Stimulated activated CD8-positive, alpha-beta memory T cell treated with anti-CD3 and anti-CD28 coated beads, Interleukin-12 subunit alpha, Interleukin-12 subunit beta, amount 100 ng/mL, for 4 hours (primary cell): ENCODE measurements around the gene MAP4K3.
"Not testable (repeated sequence)": the region's sequence is repeated elsewhere in the genome, so short reads cannot be mapped to it uniquely, and the experiment has no call there.

Source experiments
- DNase-seq: peaks from one replicate; pipeline ENCODE4 v3.0.0-alpha.2; 2020; ENCODE audit warnings: low read depth

Gene MAP4K3

DNA sequence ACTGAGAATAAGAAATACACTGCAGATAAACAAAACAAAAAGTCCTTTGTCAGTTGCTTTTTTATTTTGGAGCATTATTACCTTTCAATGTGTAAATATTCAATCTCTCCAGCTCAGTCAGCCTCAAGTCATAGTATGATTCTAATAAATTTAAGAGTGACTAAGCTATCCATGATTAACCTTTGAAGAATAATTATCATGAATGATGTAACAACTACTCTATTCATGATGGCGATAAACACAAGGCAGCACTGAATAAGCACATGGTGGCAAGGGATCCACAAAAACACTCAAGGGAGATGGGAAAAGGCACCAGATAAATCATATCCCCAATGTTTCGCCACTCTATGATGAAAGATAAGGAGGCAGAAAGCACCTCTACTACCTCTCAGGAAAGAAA lies 67.0 kb downstream of the MAP4K3 start:
- DNase-seq: no peak

DNA sequence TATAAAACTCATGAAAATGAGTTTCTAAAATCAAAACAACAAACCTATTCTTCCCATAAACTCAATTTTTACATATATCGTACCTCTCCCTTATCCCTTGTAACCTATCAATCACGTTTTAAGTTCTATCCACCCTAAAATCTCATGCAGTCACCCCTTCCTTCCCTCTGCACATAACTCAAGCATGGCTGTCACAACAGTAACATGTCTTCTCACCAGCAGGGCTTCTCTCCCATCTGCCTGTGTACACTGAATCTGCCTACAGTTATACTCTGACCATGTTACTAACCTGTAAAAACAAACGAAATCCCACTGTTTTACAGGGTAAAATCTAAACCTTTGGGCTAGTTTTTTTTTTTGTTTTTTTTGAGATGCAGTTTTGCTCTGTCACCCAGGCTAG lies 68.2 kb downstream of the MAP4K3 start:
- DNase-seq: no peak

DNA sequence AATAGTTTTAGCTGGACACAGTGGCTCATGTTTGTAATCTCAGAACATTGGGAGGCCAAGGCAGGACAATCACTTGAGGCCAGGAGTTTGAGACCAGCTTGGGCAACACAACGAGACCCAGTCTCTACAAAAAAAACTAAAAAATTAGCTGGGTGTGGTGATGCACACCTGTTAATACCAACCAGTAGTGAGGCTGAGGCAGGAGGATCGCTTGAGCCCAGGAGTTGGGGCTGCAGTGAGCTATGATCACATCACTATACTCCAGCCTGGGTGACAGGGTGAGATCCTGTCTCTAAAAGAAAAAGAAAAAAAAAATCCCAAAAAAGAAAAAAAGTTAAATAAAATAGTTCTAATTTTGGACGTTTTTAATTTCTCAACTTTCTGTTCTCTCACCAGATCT lies 68.7 kb downstream of the MAP4K3 start:
- DNase-seq: no peak

DNA sequence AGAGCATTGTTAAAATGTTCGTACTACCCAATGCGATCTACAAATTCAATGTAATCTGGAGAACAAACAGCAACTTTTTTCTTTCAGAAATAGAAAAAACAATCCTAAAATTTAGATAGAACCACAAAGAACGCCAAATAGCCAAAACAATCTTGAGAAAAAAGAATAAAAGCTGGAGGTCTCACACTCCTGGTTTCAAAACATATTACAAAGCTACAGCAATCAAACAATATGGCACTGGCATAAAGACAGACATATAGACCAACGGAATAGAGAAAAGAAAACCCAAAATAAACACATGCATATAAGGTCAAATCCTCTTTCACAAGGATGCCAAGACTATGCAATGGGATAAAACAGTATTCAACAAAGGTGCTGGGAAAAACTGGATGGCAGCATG lies 74.5 kb downstream of the MAP4K3 start:
- DNase-seq: no peak

DNA sequence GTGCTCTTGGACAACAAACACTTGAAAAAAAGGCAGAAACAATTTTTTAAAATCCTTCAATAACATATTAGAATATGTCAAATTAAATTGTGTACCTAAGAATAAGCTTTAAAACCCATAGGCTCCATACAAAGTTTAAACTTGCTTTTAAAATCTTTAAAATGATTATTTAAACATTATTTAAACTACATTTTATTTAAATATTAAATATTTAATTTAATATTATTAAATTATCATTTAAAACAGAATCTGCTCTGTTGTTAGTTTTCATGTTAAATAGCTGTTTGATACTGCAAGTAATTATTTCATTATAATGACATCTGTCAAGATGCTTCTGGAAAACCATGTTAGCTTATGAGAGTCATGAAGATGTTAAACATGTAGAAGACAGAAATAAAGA lies 75.6 kb downstream of the MAP4K3 start:
- DNase-seq: no peak

DNA sequence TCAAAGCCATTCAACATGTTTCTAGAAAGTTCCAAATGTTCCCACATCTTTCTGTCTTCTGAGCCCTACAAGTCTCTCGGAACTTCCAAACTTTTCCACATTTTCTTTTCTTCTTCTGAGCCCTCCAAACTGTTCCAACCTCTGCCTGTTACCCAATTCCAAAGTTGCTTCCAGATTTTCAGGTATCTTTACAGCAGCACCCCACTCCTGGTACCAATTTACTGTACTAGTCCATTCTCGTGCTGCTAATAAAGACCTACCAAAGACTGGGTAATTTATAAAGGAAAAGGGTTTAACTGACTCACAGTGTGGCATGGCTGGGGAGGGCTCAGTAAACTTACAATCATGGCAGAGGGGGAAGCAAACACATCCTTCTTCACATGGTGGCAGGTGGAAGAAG lies 76.7 kb downstream of the MAP4K3 start:
- DNase-seq: not testable (repeated sequence)

DNA sequence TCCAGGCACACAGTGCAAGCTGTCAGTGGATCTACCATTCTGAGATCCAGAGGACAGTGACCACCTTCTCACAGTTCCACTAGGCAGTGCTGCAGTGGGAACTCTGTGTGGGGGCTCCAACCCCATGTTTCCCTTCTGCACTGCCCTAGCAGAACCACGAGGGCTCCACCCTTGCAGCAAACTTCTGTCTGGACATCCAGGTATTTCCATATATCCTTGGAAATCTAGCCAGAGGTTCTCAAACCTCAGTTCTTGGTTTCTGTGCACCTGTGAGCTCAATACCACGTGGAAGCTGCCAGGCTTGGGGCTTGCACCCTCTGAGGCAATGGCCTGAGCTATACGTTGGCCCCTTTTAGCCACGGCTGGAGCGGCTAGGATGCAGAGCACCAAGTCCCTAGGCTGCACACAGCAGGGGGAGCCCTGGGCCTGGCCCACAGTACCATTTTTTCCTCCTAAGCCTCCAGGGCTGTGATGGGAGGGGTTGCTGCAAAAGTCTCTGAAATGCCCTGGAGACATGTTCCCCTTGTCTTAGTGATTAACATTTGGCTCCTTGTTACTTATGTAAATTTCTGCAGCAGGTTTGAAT lies 77.5 kb downstream of the MAP4K3 start:
- no peak for DNase-seq

DNA sequence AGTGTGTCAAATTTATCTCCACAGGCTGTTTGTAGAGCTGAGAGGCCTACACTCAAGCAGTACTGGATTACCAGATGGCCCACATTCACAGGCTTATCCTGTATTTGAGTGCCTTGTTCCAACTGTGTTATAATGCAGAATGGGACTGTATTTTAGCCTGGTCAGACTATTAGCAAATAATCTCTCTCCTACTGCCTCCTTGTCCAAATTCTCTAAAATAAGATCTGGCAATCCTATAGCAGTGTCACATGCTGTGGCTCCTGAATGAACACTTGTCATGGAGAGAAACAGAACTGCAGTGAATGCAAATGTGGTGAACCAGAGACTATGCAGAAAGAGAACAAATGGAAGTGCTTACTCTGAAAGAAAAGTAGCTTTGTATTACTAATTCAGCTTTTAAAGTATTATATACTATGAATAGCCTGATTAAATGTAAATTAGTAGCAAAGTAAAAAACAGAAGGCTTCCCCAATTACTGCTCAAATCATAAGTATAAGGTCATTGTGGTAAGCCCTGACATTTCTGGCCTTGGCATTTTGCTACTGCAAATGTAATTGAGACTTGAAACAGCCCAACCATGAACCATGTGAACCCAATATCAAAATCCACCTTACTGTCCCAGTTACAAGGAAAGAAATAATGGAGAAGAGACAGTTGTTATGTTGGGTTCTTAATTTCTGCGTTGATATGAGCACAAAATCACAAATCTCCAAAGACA lies 80.0 kb downstream of the MAP4K3 start:
- DNase-seq: no peak

DNA sequence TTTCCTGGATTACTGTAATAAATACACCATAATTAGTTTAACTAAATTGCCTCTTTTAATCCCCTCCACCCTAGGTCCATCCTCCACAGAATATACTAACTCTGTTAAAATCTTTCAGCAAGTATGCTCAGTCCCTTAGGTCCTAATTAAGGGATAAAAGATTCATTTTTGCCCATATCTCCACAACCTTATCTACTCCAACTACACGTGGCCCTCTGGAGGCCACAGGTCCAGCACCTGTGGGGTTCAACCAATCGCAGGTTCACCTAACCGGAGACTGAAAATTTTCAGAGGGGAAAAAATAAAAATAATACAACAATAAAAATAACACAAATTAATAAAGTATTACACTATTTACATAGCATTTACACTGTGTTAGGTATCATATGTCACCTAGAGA lies 86.4 kb downstream of the MAP4K3 start:
- no peak for DNase-seq

DNA sequence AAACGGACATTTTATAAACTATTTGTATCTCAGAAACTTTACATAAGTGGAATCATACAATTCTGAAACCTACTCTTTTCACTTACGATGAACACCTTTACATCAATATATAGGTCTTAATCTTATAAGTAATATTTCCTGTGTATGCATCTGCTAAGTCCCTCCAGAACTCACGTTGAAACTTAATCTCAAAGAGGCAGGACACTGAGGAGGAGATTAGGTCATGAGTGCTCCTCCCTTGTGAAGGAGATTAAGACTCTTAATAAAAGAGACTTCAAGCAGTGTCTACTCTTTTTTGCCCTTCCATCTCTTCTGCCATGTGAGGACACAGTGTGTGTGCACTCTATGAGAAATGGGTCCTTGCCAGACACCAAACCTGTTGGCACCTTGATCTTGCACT lies 98.6 kb downstream of the MAP4K3 start:
- no peak for DNase-seq

DNA sequence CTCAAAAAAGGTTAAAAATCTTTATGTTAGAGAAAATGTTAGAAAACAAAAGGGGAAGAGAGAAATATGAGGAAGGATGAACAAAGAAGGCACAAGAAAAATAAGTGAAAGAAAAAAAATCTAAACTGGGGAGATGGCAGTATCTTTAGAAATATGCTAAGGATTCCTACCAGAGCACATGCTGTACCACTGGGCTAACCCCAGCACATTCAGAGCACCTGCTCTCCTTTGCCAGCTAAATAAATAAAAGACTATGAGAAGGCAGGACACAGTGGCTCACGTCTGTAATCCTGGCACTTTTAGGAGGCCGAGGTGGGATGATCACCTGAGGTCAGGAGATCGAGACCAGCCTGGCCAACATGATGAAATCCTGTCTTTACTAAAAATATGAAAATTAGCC lies 101.2 kb downstream of the MAP4K3 start:
- no peak for DNase-seq

DNA sequence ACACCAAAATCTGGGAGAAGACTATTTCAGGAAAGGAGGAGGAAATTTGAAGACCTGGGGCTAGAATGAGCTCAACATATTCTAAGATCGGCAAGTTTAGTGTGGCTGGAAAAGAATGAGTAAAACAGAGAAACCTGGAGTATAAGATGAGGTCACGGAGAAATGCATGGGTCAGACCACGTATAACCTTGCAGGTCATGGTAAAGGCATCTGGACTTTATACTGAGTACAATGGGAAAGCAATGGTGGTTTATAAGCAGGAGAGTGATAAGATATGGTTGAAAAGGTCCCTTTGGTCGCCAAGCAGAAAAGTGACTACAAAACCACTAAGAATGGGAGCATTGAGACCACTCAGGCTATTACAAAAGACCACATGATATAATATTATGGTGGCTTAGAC lies 102.1 kb downstream of the MAP4K3 start:
- no peak for DNase-seq

DNA sequence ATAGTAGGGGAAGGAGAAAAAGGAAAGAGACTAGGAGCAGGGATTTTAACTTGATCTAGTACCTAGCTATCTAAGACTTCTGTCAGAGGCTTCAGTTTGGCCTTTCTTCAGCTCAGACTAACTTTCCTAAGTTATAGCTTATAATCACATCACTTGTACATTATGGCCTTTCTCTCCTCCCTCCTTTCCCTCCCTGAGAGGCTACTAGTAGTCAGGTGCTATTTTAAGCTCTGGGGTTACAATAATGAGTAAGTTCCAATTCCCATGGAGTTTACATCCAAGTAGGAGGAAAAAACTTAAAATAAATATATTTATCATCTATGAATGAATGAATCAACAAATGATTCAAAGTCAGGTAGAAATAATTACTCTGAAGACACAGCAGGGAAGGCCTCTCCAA lies 102.6 kb downstream of the MAP4K3 start:
- DNase-seq: no peak

DNA sequence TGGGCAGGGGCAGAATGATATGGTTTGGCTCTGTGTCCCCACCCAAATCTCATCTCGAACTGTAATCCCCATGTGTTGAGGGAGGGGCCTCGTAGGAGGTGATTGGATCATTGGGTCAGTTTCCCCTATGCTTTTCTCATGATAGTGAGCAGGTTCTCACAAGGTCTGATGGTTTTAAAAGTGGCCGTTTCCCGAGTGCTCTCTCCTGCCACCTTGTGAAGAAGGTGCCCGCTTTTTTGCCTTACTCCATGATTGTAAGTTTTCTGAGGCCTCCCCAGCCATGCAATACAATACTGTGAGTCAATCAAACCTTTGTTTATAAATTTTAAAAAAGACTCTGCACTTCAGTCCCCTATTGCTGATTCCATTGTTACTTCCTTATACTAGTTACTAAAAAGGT lies 110.4 kb downstream of the MAP4K3 start:
- no peak for DNase-seq

DNA sequence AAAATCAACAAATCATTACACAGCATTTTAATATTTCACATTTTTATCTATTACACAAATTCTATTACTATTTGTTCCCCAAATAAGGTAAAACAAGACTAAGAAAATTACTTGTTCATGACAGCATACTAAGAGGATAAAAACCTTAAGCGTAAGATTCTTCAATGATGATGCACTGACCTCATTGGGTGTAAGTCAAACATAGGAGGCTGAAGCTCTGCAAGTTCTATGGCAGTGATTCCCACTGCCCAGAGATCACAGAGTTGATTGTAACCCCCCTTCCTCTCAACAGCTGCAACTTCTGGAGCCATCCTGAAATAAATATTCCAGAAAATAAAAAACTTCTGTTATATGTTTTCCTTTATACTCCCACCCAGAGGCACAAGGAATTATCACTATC lies 111.1 kb downstream of the MAP4K3 start:
- no peak for DNase-seq

DNA sequence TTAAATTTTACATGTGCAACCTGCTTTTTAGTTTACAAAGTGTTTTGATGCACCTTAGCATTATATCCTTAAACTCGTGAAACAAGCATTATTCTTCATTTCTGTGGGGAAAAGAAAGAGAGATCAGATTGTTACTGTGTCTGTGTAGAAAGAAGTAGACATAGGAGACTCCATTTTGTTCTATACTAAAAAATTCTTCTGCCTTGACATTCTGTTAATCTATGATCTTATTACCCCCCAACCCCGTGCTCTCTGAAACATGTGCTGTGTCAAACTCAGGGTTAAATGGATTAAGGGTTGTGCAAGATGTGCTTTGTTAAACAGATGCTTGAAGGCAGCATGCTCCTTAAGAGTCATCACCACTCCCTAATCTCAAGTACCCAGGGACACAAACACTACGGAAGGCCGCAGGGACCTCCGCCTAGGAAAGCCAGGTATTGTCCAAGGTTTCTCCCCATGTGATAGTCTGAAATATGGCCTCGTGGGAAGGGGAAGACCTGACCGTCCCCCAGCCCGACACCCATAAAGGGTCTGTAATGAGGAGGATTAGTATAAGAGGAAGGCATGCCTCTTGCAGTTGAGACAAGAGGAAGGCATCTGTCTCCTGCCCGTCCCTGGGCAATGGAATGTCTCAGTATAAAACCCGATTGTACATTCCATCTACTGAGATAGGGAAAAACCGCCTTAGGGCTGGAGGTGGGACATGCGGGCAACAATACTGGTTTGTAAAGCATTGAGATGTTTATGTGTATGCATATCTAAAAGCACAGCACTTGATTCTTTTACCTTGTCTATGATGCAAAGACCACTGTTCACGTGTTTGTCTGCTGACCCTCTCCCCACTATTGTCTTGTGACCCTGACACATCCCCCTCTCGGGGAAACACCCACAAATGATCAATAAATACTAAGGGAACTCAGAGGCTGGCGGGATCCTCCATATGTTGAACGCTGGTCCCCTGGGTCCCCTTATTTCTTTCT lies 115.7 kb downstream of the MAP4K3 start:
- not testable (repeated sequence) for DNase-seq

DNA sequence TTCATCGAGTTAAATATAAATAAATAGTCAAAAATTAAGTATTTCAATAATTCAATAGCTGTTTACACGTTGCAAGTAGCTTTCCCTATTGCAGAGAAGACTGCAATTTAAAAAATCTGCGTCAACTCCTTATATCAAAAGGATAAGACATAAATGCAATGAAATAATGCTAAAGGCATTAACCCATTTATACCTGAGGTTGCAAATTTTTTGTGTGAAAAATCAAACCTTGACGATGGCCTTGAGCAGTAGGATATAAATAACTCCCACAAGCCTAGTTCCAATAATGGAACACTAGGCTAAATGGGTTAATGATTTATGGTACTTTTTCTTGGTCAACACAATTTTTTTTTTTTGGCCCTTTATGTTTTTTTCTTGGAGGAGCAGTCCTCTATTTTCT lies 116.9 kb downstream of the MAP4K3 start:
- no peak for DNase-seq

DNA sequence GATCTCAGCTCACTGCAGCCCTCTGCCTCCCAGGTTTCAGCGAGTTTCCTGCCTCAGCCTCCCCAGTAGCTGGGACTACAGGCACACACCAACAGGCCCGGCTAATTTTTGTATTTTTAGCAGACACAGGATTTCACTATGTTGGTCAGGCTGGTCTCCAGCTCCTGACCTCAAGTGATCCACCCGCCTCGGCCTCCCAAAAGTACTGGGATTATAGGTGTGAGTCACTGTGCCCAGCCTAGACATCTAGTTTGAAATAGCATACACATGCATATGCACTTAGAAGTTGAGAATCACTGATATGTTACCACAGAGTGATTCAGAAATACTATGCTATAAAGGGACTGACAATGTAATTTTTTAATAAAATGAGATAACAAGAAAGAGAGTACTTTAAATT lies 123.5 kb downstream of the MAP4K3 start:
- no peak for DNase-seq

DNA sequence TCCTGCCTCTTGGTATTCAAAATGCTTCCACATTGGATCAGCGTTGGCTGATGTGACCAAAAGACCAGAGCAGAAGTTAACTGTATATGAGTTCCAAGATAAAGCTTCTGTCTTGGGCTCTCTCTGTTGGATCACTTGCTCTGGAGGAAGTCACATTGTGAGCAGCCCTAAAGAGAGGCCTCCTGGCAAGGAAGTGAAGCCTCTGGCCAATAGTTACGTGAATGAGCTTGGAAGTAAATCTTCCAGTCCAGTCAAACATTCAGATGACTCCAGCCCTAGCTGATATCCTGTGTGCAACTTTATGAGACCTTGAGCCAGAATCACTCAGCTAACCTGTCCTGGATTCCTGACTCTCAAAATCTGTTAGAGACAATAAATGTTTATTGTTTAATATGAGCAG lies 125.6 kb downstream of the MAP4K3 start:
- DNase-seq: no peak

DNA sequence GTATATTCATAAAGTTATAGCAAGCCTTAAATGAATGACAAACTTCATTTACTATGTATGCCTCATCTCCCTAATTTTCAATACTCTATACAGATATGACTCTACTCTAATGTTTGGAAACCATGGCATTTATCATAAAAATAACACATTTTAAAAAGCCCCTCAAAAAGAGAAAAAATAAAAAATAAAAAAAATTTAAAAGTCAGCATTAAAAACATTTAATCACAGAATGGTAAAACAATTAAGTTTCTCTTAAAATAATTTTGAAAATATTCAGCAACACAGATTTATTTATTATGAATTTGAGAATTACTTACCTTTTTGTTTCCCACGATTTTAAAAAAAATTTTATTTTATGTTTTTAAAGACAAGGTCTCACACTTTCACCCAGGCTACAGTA lies 128.3 kb downstream of the MAP4K3 start:
- no peak for DNase-seq

DNA sequence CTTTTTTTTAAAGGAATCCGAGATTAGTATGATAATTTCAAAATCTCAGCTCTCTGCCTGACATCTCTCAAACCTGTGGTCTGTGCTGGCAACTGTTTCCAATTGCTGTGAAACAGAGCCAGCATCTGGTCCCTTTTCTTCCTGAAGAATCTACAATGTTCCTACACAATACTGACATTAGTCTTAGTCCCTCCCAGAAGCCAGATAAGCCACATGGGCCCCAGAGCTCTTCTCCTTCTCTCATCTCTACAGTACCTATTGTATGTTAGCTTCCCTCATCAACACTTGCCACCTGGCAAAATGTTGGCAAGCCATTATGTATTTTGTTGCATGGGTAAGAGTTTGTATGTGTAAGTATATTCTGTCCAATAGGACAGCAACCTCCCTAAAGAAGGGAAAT lies 130.5 kb downstream of the MAP4K3 start:
- no peak for DNase-seq

DNA sequence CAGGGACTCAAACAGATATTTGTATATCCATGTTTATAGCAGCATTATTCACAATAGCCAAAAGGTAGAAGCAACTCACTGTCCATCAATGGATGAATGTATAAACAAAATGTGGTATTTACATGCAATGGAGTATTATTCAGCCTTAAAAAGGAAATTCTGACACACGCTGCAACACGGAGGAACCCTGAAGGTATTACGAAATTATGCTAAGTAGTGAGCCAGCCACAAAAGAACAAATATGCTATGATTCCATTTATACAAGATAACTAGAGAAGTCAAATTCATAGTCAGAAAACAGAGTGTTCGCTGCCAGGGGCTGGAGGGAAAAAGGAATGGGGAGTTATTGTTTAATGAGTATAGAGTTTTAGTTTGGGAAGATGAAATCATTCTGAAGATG lies 132.4 kb downstream of the MAP4K3 start:
- no peak for DNase-seq

DNA sequence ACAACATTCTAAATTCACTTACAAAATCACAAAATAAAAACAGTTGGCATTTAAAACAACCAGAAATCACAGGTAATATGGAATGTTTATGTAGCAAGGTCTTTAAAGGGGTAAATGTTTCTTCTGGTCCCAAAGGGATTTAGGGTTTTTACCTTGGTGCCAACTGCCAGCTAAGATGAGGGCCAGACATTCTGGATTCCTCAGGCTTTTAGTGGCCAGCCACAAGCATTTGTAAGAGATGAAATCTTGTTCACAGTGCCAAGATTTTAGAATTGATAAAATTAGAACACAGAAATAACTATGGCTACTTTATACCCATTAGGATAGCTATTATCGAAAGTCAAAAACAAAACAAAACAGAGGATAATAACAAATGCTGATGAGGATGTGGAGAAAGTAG lies 132.9 kb downstream of the MAP4K3 start:
- DNase-seq: no peak
